K562 (cell line): ENCODE results near the gene ST6GAL1. TPM values are rescaled to one million over a fixed set of nuclear protein-coding genes. Genes with fewer than 3 reads are reported as not detected.
A peak's percentile ranks its signal among the peaks of the same experiment; 100 is the strongest.

Source experiments
- EP400 ChIP-seq: fragments of 450-650 bp; IDR thresholded peaks from 2 replicates; pipeline ENCODE4 v1.6.1; 2017; ENCODE audit warnings: antibody characterized with exemption, mild to moderate bottlenecking, moderate library complexity
- FOSL1 ChIP-seq: fragments of 200-800 bp; sonication (Bioruptor generic); conservative IDR thresholded peaks from 2 replicates; pipeline ENCODE4 v1.6.1; 2016; ENCODE audit warnings: missing genetic modification characterization, missing compliant biosample characterization
- FOXM1 ChIP-seq, 2 experiments: fragments of 450-650 bp in 1 of 2; sonication (generic) in 1 of 2; formaldehyde crosslinking in 1 of 2; IDR thresholded peaks; 2 replicates each; pipeline versions ENCODE4 v1.6.1 to v1.9.0; 2017 to 2022; ENCODE audit warnings: low read depth in 2 of 2, mild to moderate bottlenecking in 2 of 2, missing genetic modification reagents in 1 of 2, moderate library complexity in 1 of 2
- GABPA ChIP-seq: fragments of 200-800 bp; sonication (Bioruptor generic); conservative IDR thresholded peaks from 2 replicates; pipeline ENCODE4 v1.6.1; 2016; ENCODE audit warnings: low read depth, missing genetic modification characterization, missing compliant biosample characterization
- MBD2 ChIP-seq: sonication (generic); IDR thresholded peaks from 2 replicates; pipeline ENCODE4 v1.6.1; 2016; ENCODE audit warnings: low read depth, borderline replicate concordance
- MCM5 ChIP-seq: fragments of 450-650 bp; IDR thresholded peaks from 2 replicates; pipeline ENCODE4 v1.6.1; 2016; ENCODE audit warnings: low read depth
- MCM7 ChIP-seq, 2 experiments: fragments of 450-650 bp; IDR thresholded peaks; 2 replicates each; pipeline ENCODE4 v1.6.1; 2016 to 2018
- SMAD3 ChIP-seq: fragments of 450-650 bp; formaldehyde crosslinking; conservative IDR thresholded peaks from 2 replicates; pipeline ENCODE4 v1.4.0; 2020; ENCODE audit warnings: mild to moderate bottlenecking
- SMARCE1 ChIP-seq: fragments of 450-650 bp; IDR thresholded peaks from 2 replicates; pipeline ENCODE4 v1.7.1; 2016; ENCODE audit warnings: mild to moderate bottlenecking
- THAP12 ChIP-seq: fragments of 250-450 bp; sonication (Bioruptor Pico); IDR thresholded peaks from 2 replicates; pipeline ENCODE4 v1.9.0; 2021; ENCODE audit warnings: mild to moderate bottlenecking, inconsistent platforms
- ZNF224 ChIP-seq: sonication (generic); formaldehyde crosslinking; IDR thresholded peaks from 2 replicates; pipeline ENCODE4 v1.8.0; 2022; ENCODE audit warnings: mild to moderate bottlenecking, missing genetic modification reagents
- ZNF23 ChIP-seq: fragments of 250-450 bp; sonication (Bioruptor Pico); IDR thresholded peaks from 2 replicates; pipeline ENCODE4 v1.4.0; 2020; ENCODE audit warnings: mild to moderate bottlenecking
- ZNF316 ChIP-seq: fragments of 450-650 bp; IDR thresholded peaks from 2 replicates; pipeline ENCODE4 v1.6.1; 2016
- ZNF354B ChIP-seq: fragments of 250-450 bp; sonication (Bioruptor Pico); IDR thresholded peaks from 2 replicates; pipeline ENCODE4 v1.4.0; 2020
- ZNF583 ChIP-seq: fragments of 250-450 bp; sonication (Bioruptor Pico); IDR thresholded peaks from 2 replicates; pipeline ENCODE4 v1.4.0; 2020
- ZZZ3 ChIP-seq: fragments of 450-650 bp; IDR thresholded peaks from 2 replicates; pipeline ENCODE4 v1.6.1; 2016; ENCODE audit warnings: antibody characterized with exemption, mild to moderate bottlenecking, moderate library complexity
- polyA plus RNA-seq, 8 experiments: library from polyadenylated mRNA; depleted of rRNA in 4 of 8; stranded (reverse) in 5 of 8; unstranded in 3 of 8; fragments of >200 nt; fragmentation: Nextera tagmentation in 2 of 8; fragmentation: Illumina TruSeq in 1 of 8; extraction: Ambion mirVana in 2 of 8; extraction: Trizol in 1 of 8; gene quantifications; 2 replicates each; pipeline versions ENCODE4 v1.2.1 to v1.2.3, GENCODE V29; 2011 to 2014; ENCODE audit warnings: inconsistent platforms in 1 of 8, missing spikeins in 1 of 8
- total RNA-seq, 7 experiments: library from RNA; depleted of rRNA in 6 of 7; stranded (reverse); fragments of >200 nt in 6 of 7; fragmentation: Illumina TruSeq in 2 of 7; extraction: Trizol in 2 of 7; gene quantifications; 2 replicates each; pipeline versions ENCODE4 v1.2.1 to v1.2.3, GENCODE V29; 2011 to 2021; ENCODE audit warnings: low replicate concordance in 1 of 7
- TF ChIP-seq, protein P1 (sequence below), 2 experiments: fragments of 150-350 bp in 1 of 2; IDR thresholded peaks; 2 replicates each; pipeline ENCODE4 v1.6.1; 2012 to 2016; ENCODE audit warnings: low read depth in 2 of 2, low read length in 2 of 2, mild to moderate bottlenecking in 1 of 2, moderate library complexity in 1 of 2
- TF ChIP-seq, protein P2 (sequence below): fragments of 450-650 bp; IDR thresholded peaks from 2 replicates; pipeline ENCODE4 v1.6.1; 2017; ENCODE audit warnings: antibody characterized with exemption, mild to moderate bottlenecking
- TF ChIP-seq, protein P3 (sequence below): sonication (generic); formaldehyde crosslinking; IDR thresholded peaks from 2 replicates; pipeline ENCODE4 v1.8.1; 2023; ENCODE audit warnings: mild to moderate bottlenecking, missing genetic modification reagents

Gene ST6GAL1
- total and polyA plus RNA-seq, 9 of the 15 experiments (the other 6 are each of a cell fraction or from before 2014, with no cell fraction given): 31.9 to 145 (median 71.0) TPM

DNA sequence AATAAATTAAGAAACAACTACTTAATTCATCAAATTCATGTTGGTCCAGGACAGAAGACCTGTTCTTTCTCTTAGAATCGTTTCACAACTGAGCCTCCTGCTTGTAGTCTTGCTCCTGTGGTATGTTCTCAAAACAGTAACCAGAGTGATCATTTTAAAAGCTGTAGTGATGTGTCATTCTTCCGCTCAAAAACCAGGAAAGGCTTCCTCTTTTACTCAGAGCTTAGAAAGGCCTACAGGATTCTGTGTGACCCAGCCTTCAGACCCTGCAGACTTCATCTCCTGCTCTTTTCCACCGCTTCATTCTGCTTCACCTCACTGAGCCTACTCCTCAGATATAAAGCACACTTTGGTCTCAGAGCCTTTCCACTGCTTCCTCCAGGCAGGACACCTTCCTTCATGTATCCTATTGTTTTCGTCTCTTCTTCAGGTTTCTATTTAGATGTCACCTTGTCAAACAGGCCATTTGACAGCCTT is 22.7 kb downstream of the ST6GAL1 start (continued):
- TF ChIP-seq, protein P1, sequence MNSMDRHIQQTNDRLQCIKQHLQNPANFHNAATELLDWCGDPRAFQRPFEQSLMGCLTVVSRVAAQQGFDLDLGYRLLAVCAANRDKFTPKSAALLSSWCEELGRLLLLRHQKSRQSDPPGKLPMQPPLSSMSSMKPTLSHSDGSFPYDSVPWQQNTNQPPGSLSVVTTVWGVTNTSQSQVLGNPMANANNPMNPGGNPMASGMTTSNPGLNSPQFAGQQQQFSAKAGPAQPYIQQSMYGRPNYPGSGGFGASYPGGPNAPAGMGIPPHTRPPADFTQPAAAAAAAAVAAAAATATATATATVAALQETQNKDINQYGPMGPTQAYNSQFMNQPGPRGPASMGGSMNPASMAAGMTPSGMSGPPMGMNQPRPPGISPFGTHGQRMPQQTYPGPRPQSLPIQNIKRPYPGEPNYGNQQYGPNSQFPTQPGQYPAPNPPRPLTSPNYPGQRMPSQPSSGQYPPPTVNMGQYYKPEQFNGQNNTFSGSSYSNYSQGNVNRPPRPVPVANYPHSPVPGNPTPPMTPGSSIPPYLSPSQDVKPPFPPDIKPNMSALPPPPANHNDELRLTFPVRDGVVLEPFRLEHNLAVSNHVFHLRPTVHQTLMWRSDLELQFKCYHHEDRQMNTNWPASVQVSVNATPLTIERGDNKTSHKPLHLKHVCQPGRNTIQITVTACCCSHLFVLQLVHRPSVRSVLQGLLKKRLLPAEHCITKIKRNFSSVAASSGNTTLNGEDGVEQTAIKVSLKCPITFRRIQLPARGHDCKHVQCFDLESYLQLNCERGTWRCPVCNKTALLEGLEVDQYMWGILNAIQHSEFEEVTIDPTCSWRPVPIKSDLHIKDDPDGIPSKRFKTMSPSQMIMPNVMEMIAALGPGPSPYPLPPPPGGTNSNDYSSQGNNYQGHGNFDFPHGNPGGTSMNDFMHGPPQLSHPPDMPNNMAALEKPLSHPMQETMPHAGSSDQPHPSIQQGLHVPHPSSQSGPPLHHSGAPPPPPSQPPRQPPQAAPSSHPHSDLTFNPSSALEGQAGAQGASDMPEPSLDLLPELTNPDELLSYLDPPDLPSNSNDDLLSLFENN (IDR thresholded peaks at IDR 0.05; ENCODE audit: low read depth in 2 of 2, low read length in 2 of 2): no peak
- TF ChIP-seq MCM5 (no peak), FOXM1 (IDR thresholded peaks at IDR 0.05; ENCODE audit: low read depth) (no peak), FOXM1 (CRISPR knock-in tag; IDR thresholded peaks at IDR 0.05; ENCODE audit: low read depth) (no peak), ZZZ3 (no peak), ZNF316 (peak; percentile 36), EP400 (peak; percentile 35; the same call in 1 of the 2 replicates), MBD2 (no peak), ZNF583 (CRISPR knock-in tag) (no peak), ZNF354B (no peak), ZNF23 (CRISPR knock-in tag) (no peak), SMAD3 (CRISPR knock-in tag) (no peak), GABPA (tag) (peak; percentile 33; the same call in 1 of the 2 replicates), THAP12 (CRISPR knock-in tag) (no peak), FOSL1 (tag) (peak; percentile 58), SMARCE1 (peak; percentile 47; the same call in 1 of the 2 replicates), MCM7 (IDR thresholded peaks at IDR 0.05) (no peak), ZNF224 (no peak)
- TF ChIP-seq, protein P2, sequence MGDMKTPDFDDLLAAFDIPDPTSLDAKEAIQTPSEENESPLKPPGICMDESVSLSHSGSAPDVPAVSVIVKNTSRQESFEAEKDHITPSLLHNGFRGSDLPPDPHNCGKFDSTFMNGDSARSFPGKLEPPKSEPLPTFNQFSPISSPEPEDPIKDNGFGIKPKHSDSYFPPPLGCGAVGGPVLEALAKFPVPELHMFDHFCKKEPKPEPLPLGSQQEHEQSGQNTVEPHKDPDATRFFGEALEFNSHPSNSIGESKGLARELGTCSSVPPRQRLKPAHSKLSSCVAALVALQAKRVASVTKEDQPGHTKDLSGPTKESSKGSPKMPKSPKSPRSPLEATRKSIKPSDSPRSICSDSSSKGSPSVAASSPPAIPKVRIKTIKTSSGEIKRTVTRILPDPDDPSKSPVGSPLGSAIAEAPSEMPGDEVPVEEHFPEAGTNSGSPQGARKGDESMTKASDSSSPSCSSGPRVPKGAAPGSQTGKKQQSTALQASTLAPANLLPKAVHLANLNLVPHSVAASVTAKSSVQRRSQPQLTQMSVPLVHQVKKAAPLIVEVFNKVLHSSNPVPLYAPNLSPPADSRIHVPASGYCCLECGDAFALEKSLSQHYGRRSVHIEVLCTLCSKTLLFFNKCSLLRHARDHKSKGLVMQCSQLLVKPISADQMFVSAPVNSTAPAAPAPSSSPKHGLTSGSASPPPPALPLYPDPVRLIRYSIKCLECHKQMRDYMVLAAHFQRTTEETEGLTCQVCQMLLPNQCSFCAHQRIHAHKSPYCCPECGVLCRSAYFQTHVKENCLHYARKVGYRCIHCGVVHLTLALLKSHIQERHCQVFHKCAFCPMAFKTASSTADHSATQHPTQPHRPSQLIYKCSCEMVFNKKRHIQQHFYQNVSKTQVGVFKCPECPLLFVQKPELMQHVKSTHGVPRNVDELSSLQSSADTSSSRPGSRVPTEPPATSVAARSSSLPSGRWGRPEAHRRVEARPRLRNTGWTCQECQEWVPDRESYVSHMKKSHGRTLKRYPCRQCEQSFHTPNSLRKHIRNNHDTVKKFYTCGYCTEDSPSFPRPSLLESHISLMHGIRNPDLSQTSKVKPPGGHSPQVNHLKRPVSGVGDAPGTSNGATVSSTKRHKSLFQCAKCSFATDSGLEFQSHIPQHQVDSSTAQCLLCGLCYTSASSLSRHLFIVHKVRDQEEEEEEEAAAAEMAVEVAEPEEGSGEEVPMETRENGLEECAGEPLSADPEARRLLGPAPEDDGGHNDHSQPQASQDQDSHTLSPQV: peak; percentile 81
- TF ChIP-seq, protein P3, sequence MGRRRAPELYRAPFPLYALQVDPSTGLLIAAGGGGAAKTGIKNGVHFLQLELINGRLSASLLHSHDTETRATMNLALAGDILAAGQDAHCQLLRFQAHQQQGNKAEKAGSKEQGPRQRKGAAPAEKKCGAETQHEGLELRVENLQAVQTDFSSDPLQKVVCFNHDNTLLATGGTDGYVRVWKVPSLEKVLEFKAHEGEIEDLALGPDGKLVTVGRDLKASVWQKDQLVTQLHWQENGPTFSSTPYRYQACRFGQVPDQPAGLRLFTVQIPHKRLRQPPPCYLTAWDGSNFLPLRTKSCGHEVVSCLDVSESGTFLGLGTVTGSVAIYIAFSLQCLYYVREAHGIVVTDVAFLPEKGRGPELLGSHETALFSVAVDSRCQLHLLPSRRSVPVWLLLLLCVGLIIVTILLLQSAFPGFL: no peak
